NCI-H2227 treated with DMSO at 0.1 percent for 48 hours (cell line): ENCODE results near the gene CA4.
A peak's percentile ranks its signal among the peaks of the same experiment; 100 is the strongest.
"Not testable (repeated sequence)": the region's sequence is repeated elsewhere in the genome, so short reads cannot be mapped to it uniquely, and the experiment has no call there.

ENCODE experiments used
- DNase-seq: peaks from one replicate; lab custom pipeline; 2025; lab: John Stamatoyannopoulos, UW

The CA4 gene

DNA sequence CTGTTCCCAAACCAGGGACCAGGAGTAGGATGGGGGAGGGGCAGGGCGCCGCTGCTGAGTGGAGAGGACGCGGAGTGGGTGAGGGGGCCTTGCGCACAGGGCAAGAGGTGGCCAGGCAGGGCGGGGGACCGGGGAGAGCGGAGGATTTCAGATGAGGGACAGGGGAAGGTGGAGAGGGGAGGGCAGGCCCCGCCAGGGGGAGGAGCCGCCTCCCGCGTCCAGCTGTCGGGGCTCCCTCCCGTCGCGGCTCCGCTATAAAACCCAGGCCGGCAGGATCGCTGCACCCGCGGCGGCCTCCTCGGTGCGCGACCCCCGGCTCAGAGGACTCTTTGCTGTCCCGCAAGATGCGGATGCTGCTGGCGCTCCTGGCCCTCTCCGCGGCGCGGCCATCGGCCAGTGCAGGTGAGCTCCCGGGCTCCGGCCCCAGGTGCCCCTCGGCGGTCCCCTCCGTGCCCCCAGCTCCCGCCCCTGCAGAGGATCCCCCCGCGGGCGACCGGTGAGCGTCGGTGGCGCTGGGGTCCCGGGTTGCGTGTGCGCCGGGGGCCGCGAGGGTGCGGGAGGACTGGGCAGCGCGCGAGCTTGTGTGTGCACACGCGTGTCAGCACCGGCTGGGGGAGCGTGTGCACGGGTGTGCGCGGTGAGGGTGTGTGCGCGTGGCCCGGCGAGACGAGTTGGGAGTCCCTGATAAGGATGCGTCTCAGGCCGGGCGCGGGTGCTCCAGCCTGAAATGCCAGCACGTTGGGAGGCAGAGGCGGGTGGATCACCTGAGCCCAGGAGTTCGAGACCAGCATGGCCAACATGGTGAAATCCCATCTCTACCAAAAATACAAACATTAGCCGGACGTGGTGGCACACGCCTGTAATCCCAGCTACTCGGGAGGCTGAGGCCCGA is at the start of gene CA4:
CA4 (plus strand) TSS at position 283 of the 892 bp plus-strand sequence; CDS start at position 345, 62 bp downstream.
- no peak for DNase-seq

DNA sequence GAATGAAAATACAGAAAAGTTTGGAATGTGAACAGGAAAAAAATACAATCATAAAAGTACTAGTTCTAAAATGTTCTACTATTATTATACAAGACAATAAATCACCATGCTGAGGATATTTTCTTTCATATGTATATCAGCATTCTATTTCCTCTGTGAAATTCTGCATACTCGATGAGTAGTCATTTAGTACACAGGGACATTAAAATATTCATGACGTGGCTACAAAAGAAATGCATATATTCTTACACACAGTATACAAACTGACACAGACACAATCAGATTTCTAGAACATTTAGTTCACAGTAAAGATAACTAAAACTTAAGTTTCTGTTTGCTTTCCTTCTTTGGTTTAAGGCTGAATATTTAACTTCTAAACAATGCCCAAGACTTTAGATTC is 49.2 kb upstream of the CA4 start:
- not testable (repeated sequence) for DNase-seq

DNA sequence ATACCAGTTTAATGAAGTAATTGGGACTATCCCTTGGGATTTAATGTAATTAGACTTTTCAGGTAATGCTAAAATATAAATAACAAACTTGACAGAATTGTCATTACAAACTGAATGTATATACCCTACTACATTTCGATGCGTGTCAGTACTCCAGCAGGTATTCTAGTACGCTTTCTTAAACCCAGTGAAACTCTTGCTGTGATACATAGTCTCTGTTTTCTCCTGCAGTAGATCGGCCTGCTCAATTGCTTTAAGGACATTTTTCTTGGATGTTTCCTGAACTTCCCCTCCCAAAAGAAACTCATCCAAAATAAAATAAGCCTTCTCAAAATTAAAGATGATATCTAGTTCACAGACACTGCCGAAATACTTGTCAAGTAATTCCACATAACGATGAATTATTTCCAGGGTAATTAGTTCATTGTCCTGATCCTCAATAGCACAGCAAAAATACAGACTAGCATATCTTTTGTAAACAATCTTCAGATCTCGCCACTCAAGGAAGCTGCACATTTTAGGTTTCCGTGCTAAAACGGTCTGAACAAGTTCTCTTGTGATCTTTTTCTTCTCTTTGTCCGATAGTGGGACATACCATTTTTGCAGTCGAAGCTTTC is 47.6 kb upstream of the CA4 start:
- peak; percentile 12 for DNase-seq

DNA sequence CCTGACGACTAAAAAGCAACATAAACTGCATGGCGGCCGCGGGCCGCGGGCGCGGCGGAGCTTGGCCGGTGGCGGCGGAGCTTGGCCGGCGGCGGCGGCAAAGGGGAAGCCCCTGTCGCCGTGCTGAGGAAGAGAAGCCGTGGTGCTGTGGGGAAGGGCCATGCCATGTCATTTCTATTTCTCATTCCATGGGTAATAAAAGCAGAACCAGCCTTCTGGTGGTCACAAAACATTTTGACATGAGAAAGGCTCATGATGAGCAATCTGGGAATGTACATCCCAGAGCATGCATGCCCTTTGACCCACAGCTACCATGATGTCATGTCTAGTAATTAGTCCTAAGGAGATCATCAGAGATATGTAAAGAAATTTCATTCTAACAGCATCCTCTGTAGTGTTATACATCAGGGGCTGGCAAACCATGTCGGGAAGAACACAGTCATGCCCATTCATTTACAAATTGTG is 47.1 kb upstream of the CA4 start:
- DNase-seq = peak; percentile 40

DNA sequence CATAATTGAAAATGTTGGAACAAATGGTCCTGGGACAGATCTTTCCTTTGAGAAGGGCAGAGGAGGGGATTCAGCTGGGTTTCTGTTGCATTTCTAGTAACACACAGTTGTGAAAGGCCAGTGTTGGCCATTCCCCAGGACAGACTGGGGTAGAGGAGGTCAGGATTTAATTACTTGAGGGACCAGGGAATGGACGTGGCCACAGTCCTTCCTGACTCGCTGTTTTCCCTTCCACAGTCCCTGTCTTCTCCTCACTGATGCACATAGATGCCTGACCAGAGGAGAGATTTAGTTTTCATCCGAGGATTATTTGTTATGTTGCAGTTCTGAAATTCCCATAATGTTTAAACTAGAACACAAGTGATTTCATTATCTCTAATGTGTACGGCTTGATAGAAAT is 45.8 kb upstream of the CA4 start:
- DNase-seq = no peak

DNA sequence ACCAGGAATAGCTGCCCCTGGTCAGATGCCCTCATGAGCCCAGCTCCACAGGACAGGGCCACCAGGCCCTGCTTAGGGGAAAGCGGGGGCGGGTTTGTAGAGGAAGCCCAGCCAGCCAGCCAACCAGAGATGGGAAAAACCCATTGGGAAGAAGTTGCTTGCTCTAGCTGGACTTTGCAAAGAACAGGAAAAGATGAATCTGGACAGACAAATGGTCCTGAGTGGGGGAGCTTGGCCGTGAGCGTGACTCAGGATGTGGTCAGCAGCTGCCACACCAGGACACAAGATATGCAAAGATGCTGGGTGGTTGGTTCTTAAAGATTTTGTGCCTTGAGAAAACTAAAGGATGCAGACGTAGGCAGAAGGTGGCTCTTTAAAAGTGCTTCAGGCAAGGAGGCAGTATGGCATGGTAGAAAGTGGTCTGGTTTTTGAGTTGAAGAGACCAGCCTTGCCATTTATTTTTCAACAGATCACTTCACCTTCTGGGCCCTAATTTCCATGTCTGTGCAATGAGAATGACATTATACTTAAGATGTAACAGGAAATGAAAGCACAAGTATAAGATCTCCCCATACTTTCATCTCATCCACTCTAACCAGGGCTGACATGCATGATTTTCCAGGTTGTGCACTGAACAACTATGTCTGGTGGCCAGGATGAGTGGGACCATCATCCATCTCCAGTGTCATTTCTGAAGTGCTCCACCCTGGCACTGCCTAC is 43.3 kb upstream of the CA4 start:
- no peak for DNase-seq

DNA sequence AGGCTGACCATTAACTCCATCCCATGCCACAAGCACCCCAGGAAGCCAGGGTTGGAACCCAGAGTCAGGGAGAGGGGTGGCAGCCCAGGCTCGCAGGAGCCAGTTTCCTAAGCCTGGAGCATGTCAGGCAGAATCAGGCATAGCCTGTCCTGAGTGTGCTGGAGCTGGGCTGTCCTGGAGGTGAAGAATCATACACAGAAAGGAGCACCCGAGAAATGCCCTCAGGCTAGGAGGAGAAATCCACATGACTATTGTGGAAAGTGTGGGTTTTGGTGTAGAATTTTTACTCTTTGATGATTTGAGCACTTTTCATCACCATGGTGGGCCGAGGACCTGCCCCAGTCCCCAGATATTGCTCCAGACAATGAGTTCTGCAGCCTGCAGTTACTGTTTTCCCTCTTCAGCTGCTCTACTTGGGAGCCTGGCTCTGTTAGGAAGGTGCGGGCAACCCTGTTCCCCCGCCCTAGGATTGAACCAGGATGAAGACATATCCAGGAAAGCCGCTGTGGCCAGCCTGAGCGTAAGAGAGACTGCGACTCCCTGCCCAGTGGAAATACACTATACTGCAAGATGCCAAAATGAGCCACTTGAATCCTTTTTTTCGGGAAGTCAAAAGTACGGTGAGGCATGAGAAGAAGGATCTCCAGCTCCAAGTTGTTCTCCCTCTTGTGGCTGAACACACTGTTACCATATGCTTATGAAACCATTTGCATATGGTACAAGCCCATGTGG is 42.1 kb upstream of the CA4 start:
- peak; percentile 16 for DNase-seq

DNA sequence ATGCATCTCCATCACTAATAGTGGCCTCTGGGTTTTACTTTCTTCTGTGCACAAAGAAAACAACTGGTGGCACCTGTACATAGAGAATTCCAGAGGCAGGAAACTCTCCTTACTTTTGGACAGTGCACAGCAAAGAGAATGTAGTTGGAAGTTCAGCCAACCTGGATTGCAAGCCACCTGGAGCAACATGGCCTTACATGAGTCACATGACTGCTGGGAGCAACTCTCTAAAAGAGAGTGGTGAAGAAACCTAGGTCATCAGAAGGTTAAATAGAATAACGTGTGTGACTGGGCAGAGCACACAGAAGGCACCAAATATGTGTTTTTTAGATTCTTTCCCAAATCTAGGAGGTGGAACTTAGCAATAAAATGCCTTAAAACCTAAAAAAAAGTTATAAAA is 41.5 kb upstream of the CA4 start:
- DNase-seq = not testable (repeated sequence)

DNA sequence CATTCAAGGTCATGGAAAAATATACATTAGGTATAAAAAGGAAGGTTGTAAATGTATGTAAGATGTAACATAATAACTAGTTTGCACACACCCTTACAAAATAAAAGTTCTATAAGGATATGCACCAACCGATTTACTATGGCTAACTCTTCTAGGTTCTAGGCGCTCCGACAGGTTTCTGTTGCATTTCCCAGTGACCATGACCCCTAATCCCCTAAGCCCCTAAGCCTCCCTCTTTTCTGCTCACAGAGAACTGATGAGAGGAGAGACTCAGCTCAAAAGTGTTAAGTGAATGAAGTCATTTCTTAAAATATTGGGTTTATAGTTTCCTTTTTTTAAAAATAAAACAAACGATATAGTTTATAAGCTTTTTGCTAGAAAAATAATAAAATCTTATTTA is 41.1 kb upstream of the CA4 start:
- DNase-seq = no peak

DNA sequence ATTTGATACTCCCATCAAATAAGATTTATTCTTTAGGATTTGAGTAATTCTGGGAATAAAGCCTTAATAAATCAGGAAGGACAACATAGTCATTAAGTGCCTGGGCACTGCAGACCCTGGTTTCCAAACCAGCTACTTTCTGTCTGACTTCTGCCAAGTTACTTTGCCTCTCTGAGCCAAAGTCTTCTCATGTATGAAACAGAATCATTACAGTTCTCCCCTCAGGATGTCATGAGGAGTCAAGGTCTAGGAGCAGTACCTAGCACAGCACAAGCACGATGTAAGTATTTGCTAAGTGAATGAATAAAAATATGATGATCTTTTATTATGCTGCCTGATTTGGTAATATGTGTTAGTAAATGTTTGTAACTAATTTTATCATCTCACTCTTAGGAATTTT is 40.6 kb upstream of the CA4 start:
- no peak for DNase-seq

DNA sequence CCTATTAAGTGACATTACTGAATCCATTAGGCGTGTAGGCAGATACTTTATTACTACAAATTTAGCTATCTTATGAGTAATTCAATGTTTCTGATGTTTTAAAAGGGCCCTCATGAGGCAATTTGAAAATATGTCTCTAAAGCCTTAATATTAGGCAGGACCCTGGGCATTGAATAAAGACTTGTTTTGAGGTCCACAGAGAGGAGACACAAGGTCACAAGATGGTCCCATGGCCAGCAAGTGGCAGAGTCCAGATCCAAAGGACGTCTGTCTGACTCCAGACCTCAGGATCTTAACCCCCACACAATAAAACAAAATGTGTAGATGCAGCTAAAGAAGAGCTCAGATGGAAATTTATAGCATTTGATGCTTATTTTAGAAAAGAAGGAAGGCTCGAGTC is 39.2 kb upstream of the CA4 start:
- no peak for DNase-seq

DNA sequence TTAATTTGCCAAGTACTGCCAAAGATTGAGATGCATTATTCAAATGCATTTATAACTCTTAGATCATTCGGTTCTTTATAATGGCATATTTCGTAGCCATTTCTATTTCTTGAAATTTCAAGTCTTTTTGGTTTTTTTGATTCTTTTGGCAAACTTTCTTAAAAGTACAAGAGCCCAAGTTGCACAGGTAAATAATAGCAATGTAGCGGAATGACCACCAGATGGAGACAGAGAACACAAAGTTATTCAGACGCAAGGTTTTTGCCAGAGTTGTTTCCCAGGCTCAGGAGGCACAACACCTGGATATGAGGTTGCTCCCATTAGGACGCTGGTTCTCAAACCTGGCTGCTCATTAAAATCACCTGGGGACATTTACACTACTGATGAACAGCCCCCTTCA is 38.1 kb upstream of the CA4 start:
- not testable (repeated sequence) for DNase-seq

DNA sequence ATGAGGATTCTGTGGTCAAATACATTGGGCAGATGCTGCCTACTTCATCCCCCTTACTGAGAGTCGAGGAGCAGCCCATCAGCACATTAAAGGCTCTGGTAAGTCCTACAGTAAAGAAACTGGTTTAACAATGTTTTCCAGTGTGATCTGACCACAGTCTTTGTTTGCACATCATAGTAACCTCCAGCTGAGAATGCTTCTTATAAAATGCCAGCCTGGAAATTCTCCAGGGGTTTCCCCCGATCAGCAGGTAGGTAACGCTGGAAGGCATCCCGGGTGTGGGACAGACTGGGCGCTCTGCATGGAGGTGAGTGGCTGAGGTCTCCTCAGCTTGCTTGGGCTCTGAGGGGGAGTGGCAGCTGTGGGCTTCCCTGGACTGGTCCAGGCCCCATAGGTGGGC is 34.4 kb upstream of the CA4 start:
- not testable (repeated sequence) for DNase-seq

DNA sequence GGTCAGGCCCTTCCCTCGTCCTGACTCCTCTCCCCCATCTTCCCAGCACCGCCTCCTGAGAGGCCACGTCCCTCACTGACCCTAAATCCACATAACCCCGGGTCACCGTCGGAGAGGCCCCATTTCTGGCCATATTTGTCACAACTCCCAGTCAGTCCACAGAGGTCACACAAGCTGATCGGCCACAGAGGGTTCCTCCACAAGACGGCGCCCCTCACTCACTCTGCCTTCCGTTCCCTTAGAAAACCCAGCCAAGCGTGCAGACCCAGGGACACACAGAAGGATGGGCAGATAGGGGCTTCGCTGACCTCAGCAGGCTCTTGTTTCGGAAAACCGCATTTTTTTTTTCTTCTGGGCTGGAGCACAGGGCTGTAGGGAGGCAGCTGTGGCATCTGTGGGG is 33.6 kb upstream of the CA4 start:
- not testable (repeated sequence) for DNase-seq

DNA sequence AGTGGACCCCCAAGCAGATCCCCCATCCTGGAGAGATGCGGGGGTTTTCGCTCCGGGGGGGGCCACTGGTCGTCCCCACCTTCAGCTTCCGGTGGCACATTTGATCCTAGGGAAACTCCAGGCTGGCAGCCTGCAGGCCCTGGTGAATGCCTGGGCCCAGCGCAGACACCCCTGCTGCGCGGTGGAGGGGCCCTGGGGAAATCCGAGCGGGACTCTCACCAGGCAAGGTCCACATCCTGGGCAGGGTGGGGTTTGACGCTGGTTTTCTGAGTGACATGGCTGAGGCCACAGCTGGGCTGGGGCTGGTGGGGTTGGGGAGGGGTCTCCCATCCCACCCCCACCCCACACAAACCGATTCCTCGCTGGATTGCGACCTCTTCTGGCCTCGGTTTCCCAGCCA is 30.6 kb upstream of the CA4 start:
- DNase-seq = not testable (repeated sequence)

DNA sequence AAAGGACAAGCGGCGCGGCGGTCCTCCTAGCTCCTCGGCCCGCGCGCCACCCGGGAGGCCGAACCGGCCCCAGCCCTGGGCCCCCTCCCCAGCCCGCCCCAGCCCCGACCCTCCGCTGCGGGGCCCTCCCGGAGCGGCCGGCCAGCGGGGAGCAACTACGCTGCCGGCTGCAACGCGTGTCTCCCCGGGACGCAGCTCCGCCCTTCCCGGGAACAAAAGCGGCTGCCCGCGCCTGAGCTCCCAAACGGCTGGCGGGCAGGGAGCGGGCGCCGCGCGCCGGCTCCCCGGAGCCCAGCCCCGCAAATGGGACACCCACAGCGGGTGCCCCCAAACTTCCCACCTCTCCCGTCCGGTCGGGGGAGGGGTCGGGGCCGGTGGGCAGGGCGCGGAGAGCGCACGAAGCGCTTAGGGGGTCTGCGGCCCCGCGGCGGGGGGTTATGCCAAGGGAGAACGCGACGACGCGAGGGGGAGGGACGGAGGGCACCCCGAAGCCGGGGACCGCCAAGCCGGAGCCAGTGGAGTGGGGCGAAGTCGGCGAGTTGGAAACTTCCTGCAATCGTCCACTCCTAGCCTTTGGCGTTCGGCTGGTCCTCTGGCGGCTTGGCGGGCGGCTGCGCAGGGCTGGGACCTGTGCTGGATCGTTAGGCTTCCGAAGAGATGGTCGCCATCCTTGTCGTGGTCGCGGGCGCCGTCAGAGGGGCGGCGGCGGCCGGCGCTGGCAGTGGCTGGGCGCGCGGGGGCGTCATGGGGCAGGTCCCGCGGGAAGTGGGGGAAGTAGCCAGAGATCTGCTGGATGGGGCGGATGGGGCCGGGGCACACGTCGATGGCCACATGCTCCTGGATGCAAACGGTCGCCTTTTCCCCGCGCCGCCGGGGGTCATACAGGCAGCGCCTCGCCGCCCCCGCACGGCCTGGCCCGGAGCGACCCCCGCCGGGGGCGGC is 29.7 kb upstream of the CA4 start:
- DNase-seq = not testable (repeated sequence)

DNA sequence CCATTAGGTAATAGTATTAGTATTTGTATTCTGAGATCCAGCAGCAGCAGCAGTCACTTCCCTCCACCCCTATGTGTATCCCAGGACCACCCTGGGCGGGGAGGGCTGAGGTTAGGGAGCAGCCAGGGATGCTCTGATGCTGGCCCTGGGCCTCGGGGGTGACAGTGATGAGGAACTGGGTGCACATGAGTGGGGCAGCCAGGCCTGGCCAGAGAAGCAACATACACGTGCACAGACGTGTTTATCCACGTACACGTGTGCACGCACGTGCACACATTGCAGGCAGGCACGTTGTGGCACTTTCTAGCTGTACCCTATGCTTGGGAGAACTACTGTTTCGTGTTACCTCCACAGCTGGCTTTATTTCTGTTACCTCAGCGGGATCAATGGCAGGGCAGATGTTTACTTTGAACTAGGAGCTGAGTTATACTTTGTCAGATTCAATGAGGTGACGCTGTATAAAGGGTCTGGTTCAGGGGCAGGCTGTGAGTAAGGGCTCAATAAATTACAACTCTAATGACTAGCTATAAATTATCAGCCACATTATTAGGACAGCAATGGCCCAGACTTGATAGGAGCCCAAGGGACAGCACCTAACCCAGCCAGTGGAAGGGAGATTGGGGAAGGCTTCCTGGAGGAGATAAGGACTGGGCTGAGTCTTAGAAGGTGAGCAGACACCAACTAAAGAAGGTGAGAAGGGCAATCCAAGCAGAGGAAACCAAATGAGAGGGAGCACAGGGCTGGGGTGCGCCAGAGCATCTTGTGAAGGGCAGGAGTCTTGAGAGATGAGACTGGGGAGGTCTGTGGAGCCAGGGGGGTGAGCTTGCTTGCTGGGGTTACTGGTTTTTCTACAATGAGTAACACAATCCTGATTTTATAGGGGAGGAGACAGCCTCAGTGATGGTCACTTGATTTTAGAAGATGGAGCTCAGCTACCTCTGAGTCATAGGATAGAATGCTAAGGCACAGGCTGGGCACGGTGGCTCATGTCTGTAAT is 22.4 kb upstream of the CA4 start:
- no peak for DNase-seq

DNA sequence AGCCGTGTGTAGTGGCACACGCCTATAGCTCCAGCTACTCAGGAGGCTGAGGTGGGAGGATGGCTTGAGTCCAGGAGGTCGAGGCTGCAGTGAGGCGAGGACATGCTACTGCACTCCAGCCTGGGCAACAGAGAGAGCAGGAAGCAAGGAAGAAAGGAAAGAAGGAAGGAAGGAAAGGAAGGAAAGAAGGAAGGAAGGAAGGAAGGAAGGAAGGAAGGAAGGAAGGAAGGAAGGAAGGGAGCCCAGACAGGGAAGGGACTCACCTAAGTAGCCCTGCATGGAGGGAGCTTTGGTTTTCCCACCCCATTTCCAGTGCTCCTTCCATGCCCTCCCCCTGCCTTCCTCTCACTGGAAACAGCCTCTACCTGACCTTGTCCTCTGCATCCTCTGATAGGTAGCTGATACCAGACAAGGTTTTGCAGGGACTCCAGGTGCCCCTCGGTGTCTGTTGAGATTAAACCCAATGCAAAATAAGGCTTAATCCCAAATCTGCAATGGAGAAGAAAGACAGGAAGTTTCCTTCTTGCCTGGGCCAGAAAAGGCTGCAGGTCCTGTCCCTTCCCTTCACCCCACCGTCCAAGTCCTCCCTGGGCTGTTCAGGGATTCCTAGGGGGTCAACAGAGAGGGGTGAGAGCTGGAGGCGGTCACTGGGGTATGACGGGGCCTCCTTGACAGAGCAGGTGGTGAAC is 21.5 kb upstream of the CA4 start:
- no peak for DNase-seq

DNA sequence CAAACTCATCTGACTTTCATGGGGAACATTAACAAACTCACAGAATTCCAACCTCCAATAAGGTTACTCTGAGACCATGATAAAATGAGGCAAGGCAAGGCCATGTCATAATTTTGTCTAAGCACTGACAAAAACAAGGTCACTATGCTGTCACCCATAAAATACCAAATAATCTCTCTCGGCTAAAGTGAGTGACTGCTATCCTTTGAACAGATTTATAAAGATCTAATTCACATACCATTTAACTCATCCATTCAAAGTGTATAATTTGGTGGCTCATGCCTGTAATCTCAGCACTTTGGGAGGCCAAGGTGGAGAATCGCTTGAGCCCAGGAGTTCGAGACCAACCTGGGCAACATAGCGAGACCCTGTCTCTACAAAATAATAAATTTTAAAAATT is 20.6 kb upstream of the CA4 start:
- no peak for DNase-seq
